CD4-positive, alpha-beta T cell (primary cell): ENCODE data around the gene GSTT4. TPM values are rescaled to one million over a fixed set of nuclear protein-coding genes. Genes with fewer than 3 reads are reported as not detected.
A peak's percentile ranks its signal among the peaks of the same experiment; 100 is the strongest.

Source experiments
- ATAC-seq: fragments of 200-7000 bp; cut with Tn5 transposase; one replicate; pipeline ENCODE4 v1.10.0; 2022; ENCODE audit warnings: mild to moderate bottlenecking; ENCODE audit not compliant: poor library complexity
- CTCF ChIA-PET: fragments of 350-600 bp; sonication (Branson Sonifier 250); formaldehyde crosslinking; loops from one replicate; lab custom pipeline; 2021; ENCODE audit warnings: antibody characterized with exemption, inconsistent platforms; lab: Charles Lee
- POLR2A ChIA-PET: fragments of 350-600 bp; sonication (Branson Sonifier 250); formaldehyde crosslinking; loops from one replicate; lab custom pipeline; 2021; ENCODE audit warnings: antibody characterized with exemption, inconsistent platforms; lab: Charles Lee
- DNase-seq, 14 experiments: peaks; one replicate each; pipeline ENCODE4 v3.0.0-alpha.2; 2013 to 2020; ENCODE audit warnings: mixed read lengths in 2 of 14
- H3K27ac ChIP-seq, 2 donors: one replicate each; pipeline versions ENCODE4 v1.5.1 to v1.7.0; 2013; ENCODE audit warnings: low read length in 2 of 2, low read depth in 1 of 2, mild to moderate bottlenecking in 1 of 2
- H3K27me3 ChIP-seq, 2 experiments: 1 replicate in 1 of 2; 2 replicates in 1 of 2; pipeline versions ENCODE4 v1.6.1 to v1.7.0; 2013; ENCODE audit warnings: low read length in 2 of 2, control low read depth in 1 of 2, mild to moderate bottlenecking in 1 of 2, moderate library complexity in 1 of 2; ENCODE audit not compliant: insufficient read depth in 2 of 2, control insufficient read depth in 1 of 2
- H3K36me3 ChIP-seq: one replicate; pipeline ENCODE4 v1.6.1; 2013; ENCODE audit warnings: low read length, control low read depth; ENCODE audit not compliant: insufficient read depth
- H3K4me1 ChIP-seq: one replicate; pipeline ENCODE4 v1.6.1; 2013; ENCODE audit warnings: low read length, control low read depth; ENCODE audit not compliant: insufficient read depth
- H3K4me3 ChIP-seq: one replicate; pipeline ENCODE4 v1.5.1; 2013; ENCODE audit warnings: mild to moderate bottlenecking, low read length, moderate library complexity
- H3K9me3 ChIP-seq, 2 experiments: 1 replicate in 1 of 2; 2 replicates in 1 of 2; pipeline versions ENCODE4 v1.6.1 to v1.7.0; 2013; ENCODE audit warnings: low read length in 2 of 2, mild to moderate bottlenecking in 2 of 2, control low read depth in 1 of 2, moderate library complexity in 1 of 2; ENCODE audit not compliant: control insufficient read depth in 1 of 2, insufficient read depth in 1 of 2
- H3K27ac Mint-ChIP-seq: one replicate; pipeline ENCODE4 v1.8.0; 2020; ENCODE audit warnings: mixed read lengths
- H3K27me3 Mint-ChIP-seq: one replicate; pipeline ENCODE4 v1.8.0; 2021; ENCODE audit warnings: mixed read lengths
- H3K36me3 Mint-ChIP-seq: one replicate; pipeline ENCODE4 v1.8.0; 2021; ENCODE audit warnings: low read depth, mixed read lengths
- H3K4me1 Mint-ChIP-seq: one replicate; pipeline ENCODE4 v1.8.0; 2021; ENCODE audit warnings: low read depth, mixed read lengths
- H3K4me3 Mint-ChIP-seq: one replicate; pipeline ENCODE4 v1.8.0; 2020; ENCODE audit warnings: mild to moderate bottlenecking, mixed read lengths
- H3K9me3 Mint-ChIP-seq: one replicate; pipeline ENCODE4 v1.8.0; 2020; ENCODE audit warnings: mixed read lengths
- CTCF ChIP-seq: fragments of 200-600 bp; IDR thresholded peaks from one replicate; pipeline ENCODE4 v1.8.0; 2022; ENCODE audit warnings: antibody characterized with exemption, mild to moderate bottlenecking
- intact Hi-C, 2 experiments: fragments of 100-400 bp; cut with DNase I in 1 of 2; cut with micrococcal nuclease in 1 of 2; formaldehyde crosslinking; loops; one replicate each; pipeline versions ENCODE4 v1.15.1 to v1.9.0; 2023 to 2025; cut with DNase I, micrococcal nuclease
- total RNA-seq, 174 experiments: library from RNA in 2 of 174; stranded (reverse) in 2 of 174; gene quantifications; one replicate each; pipeline ENCODE4 v1.2.3 and lab custom pipeline; 2021 to 2026

Gene GSTT4
- total RNA-seq, 2 experiments from 2014 or later: not detected

- Histone ChIP-seq H3K4me1 (no peaks in the 10 kb centered on the region), H3K4me3 (no peak overlapping the region), H3K27me3 (no peaks in the 10 kb centered on the region), H3K9me3 (no peaks in the 10 kb centered on the region), H3K27ac (no peak overlapping the region), H3K36me3 (peaks cover 5% of the 10 kb centered on the region)
- no peak overlapping the region for H3K27ac Mint-ChIP-seq
- no peak overlapping the region for H3K4me3 Mint-ChIP-seq
- POLR2A ChIA-PET: no interaction called here
- intact Hi-C loops: no loop called here
- CTCF ChIA-PET: interaction anchor here (0.8 kb wide), 1 partner anchor 130 kb away, joined by 3 read pairs; no protein-coding TSS in a partner anchor
- no peaks in the 10 kb centered on the region for H3K27me3 Mint-ChIP-seq
- H3K4me1 Mint-ChIP-seq: peaks cover 59% of the 10 kb centered on the region
- peaks cover 3% of the 10 kb centered on the region for H3K9me3 Mint-ChIP-seq
- ATAC-seq (no peak), DNase-seq (no peak)
- TF ChIP-seq CTCF: no peak
- peaks cover 41% of the 10 kb centered on the region for H3K36me3 Mint-ChIP-seq
Measured at GRCh38 chr22:24025475-24025874, 20.2 kb upstream of the GSTT4 start.

GRCh38 chr22:24024354-24024753 lies 19.1 kb upstream of the GSTT4 start:
- intact Hi-C loops: no loop called here
- Mint-ChIP-seq H3K36me3 (peaks cover 42% of the 10 kb centered on the region), H3K27ac (no peak overlapping the region), H3K27me3 (no peaks in the 10 kb centered on the region), H3K4me1 (peaks cover 56% of the 10 kb centered on the region), H3K9me3 (peaks cover 3% of the 10 kb centered on the region), H3K4me3 (no peak overlapping the region)
- Histone ChIP-seq H3K4me1 (no peaks in the 10 kb centered on the region), H3K27ac (no peak overlapping the region), H3K4me3 (no peak overlapping the region), H3K36me3 (peaks cover 5% of the 10 kb centered on the region), H3K9me3 (no peaks in the 10 kb centered on the region), H3K27me3 (no peaks in the 10 kb centered on the region)
- TF ChIP-seq CTCF: no peak
- ATAC-seq: no peak
- ChIA-PET CTCF (no interaction called here), POLR2A (no interaction called here)
- DNase-seq: no peak

- Mint-ChIP-seq H3K27ac (no peak overlapping the region), H3K4me3 (no peak overlapping the region), H3K27me3 (no peaks in the 10 kb centered on the region), H3K36me3 (peaks cover 47% of the 10 kb centered on the region), H3K4me1 (peaks cover 55% of the 10 kb centered on the region), H3K9me3 (peaks cover 3% of the 10 kb centered on the region)
- Histone ChIP-seq H3K27ac (no peak overlapping the region), H3K27me3 (no peaks in the 10 kb centered on the region), H3K4me1 (no peaks in the 10 kb centered on the region), H3K4me3 (no peak overlapping the region), H3K36me3 (peaks cover 7% of the 10 kb centered on the region), H3K9me3 (no peaks in the 10 kb centered on the region)
- ChIA-PET POLR2A (no interaction called here), CTCF (no interaction called here)
- ATAC-seq (no peak), DNase-seq (peak in 1 of 14 experiments; percentile 14)
- intact Hi-C loops: no loop called here
- TF ChIP-seq CTCF: no peak
Measured at GRCh38 chr22:24023204-24023789, 18.0 kb upstream of the GSTT4 start.
